ENCODE results near the gene TPSG1.

The TPSG1 gene

DNA sequence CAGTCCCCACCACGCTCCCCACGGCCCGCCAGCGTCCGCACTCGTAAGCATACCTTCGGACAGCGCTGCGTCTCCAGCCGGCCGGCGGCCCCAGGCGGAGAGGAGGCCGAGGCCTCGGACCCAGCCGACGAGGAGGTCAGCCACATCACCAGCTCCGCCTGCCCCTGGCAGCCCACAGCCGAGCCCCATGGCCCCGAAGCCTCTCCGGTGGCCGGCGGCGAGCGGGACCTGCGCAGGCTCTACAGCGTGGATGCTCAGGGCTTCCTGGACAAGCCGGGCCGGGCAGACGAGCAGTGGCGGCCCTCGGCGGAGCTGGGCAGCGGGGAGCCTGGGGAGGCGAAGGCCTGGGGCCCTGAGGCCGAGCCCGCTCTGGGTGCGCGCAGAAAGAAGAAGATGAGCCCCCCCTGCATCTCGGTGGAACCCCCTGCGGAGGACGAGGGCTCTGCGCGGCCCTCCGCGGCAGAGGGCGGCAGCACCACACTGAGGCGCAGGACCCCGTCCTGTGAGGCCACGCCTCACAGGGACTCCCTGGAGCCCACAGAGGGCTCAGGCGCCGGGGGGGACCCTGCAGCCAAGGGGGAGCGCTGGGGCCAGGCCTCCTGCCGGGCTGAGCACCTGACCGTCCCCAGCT lies 4.9 kb downstream of the TPSG1 start:
- DNase-seq (ENCODE audit: low read depth), result no peak
- TF ChIP-seq CTCF (IDR thresholded peaks at IDR 0.05; ENCODE audit: control insufficient read depth, insufficient read depth, low read depth, low read length, missing control alignments), result no peak
- no peak overlapping the region for H3K4me3 ChIP-seq (ENCODE audit: control insufficient read depth, low read depth, low read length)

DNA sequence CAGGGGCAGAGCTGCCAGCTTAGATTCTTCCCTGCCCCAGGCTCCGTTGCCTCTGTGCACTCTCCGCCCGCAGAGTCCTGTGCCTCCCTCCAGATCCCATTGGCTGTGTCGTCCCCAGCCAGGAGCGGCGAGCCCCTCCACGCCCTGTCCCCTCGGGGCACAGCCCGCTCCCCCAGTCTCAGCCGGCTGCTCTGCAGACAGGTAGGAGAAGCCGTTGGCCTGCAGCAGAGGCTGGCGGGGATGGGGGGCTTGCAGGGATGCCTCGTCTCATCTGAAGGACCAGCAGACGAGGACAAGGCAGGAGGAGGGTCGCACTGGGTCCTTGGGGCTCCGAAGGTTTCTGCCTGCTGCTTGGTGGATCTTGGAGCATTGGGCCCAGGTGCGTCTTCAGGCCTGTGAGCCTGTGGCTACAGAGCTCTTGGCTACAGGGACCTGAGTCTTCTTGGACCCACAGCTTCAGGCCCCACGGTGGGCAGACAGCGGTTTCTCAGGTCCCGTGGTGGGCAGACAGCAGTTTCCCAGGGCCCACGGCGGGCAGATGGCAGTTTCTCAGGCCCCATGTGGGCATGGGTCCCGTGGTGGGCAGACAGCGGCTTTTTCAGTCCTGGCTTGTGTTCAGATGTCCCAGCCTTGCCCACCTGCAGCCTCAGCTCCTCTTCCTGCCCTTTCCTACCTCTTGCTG lies 6.0 kb downstream of the TPSG1 start:
- no peak for TF ChIP-seq CTCF (IDR thresholded peaks at IDR 0.05; ENCODE audit: control insufficient read depth, insufficient read depth, low read depth, low read length, missing control alignments)
- H3K4me3 ChIP-seq (ENCODE audit: control insufficient read depth, low read depth, low read length), result no peak overlapping the region
- no peak for DNase-seq (ENCODE audit: low read depth)

- H3K4me3 ChIP-seq (ENCODE audit: control insufficient read depth, low read depth, low read length), result no peak overlapping the region
- no peak for TF ChIP-seq CTCF (IDR thresholded peaks at IDR 0.05; ENCODE audit: control insufficient read depth, insufficient read depth, low read depth, low read length, missing control alignments)
- no peak for DNase-seq (ENCODE audit: low read depth)
These were observed 6.8 kb downstream of the TPSG1 start for GRCh38 chr16:1218061-1218929.

DNA sequence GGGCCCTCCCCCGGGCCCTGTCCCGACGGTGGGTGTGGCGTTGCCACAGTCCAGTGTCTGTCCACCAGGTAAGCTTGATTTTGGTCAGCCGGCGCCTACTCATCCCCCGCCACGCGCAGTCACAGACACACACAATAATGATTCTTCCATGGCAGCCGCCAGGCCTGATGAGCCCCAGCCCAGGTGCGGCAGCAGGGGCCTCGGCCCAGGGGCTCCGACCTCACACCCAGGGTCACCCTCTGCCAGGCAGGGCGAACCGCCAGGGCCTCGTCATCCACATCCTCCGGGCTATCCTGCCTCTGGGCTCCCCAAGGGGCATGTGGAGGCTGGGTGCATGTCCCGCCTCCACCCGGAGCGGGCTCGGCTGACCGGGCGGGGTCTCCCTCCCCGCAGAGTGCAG lies 7.5 kb downstream of the TPSG1 start:
- no peak for TF ChIP-seq CTCF (IDR thresholded peaks at IDR 0.05; ENCODE audit: control insufficient read depth, insufficient read depth, low read depth, low read length, missing control alignments)
- no peak overlapping the region for H3K4me3 ChIP-seq (ENCODE audit: control insufficient read depth, low read depth, low read length)
- no peak for DNase-seq (ENCODE audit: low read depth)

- no peak for DNase-seq (ENCODE audit: low read depth)
- H3K4me3 ChIP-seq (ENCODE audit: control insufficient read depth, low read depth, low read length), result no peak overlapping the region
- TF ChIP-seq CTCF (IDR thresholded peaks at IDR 0.05; ENCODE audit: control insufficient read depth, insufficient read depth, low read depth, low read length, missing control alignments), result no peak
These were observed 8.2 kb downstream of the TPSG1 start for GRCh38 chr16:1216681-1217400.

DNA sequence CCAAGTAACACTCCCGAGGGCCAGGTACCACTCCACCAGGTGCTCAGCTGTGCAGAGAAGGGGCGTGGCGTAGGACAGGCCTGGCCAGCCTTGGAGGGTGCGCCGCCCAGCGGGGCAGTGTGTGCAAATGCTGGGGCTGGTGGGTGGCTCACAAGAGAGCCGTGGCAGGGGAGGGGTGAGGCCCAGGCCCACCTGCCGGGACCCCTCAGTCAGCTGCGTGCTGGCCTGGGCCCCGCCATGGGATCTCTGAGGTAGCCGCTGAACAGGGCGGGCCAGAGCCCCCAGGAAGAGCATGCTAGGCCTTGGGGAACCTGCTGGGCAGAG lies 8.8 kb downstream of the TPSG1 start:
- TF ChIP-seq CTCF (IDR thresholded peaks at IDR 0.05; ENCODE audit: control insufficient read depth, insufficient read depth, low read depth, low read length, missing control alignments), result no peak
- H3K4me3 ChIP-seq (ENCODE audit: control insufficient read depth, low read depth, low read length), result no peak overlapping the region
- DNase-seq (ENCODE audit: low read depth), result no peak

All from AG09309 (cell line).